B cell (primary cell): ENCODE measurements around the gene NKX1-1. TPM values are rescaled to one million over a fixed set of nuclear protein-coding genes. Genes with fewer than 3 reads are reported as not detected.

Source experiments
- ATAC-seq: fragments of 200-7000 bp; cut with Tn5 transposase; one replicate; pipeline ENCODE4 v1.10.0; 2021; ENCODE audit warnings: low read depth, mild to moderate bottlenecking, moderate number of reproducible peaks, moderate library complexity
- CTCF ChIA-PET: fragments of 350-600 bp; sonication (Branson Sonifier 250); formaldehyde crosslinking; loops from one replicate; lab custom pipeline; 2021; ENCODE audit warnings: antibody characterized with exemption, inconsistent platforms; lab: Charles Lee
- POLR2A ChIA-PET: fragments of 350-600 bp; sonication (Branson Sonifier 250); formaldehyde crosslinking; loops from one replicate; lab custom pipeline; 2021; ENCODE audit warnings: antibody characterized with exemption; lab: Charles Lee
- DNase-seq: peaks from one replicate; pipeline ENCODE4 v3.0.0; 2013
- H2AFZ ChIP-seq: 2 replicates; pipeline ENCODE4 v1.6.1; 2012; ENCODE audit warnings: mild to moderate bottlenecking, low read depth, low read length; ENCODE audit not compliant: insufficient read depth, poor library complexity, severe bottlenecking
- H3K27ac ChIP-seq, 2 donors: 1 replicate in 1 of 2; 2 replicates in 1 of 2; pipeline ENCODE4 v1.5.1; 2012 to 2013; ENCODE audit warnings: low read length in 2 of 2, mild to moderate bottlenecking in 2 of 2, moderate library complexity in 1 of 2
- H3K27me3 ChIP-seq, 4 experiments: fragments of 200-600 bp in 1 of 4; sonication (generic) in 1 of 4; replicated peaks in 1 of 4; 1 replicate in 2 of 4; 2 replicates in 2 of 4; pipeline versions ENCODE4 v1.6.1 to v1.7.0; 2013 to 2016; ENCODE audit warnings: low read length in 3 of 4, mild to moderate bottlenecking in 2 of 4, mixed read lengths in 1 of 4, moderate library complexity in 1 of 4; ENCODE audit not compliant: insufficient read depth in 4 of 4, control insufficient read depth in 3 of 4; ENCODE audit errors: control extremely low read depth in 1 of 4
- H3K36me3 ChIP-seq, 2 experiments: replicated peaks in 1 of 2; 1 replicate in 1 of 2; 2 replicates in 1 of 2; pipeline versions ENCODE4 v1.6.1 to v1.7.1; 2013; ENCODE audit warnings: low read length in 1 of 2; ENCODE audit not compliant: insufficient read depth in 2 of 2, control insufficient read depth in 1 of 2; ENCODE audit errors: control extremely low read depth in 1 of 2, extremely low read depth in 1 of 2
- H3K4me1 ChIP-seq, 2 donors: fragments of 200-600 bp in 1 of 2; sonication (generic) in 1 of 2; 1 replicate in 1 of 2; 2 replicates in 1 of 2; pipeline versions ENCODE4 v1.5.1 to v1.6.1; 2013 to 2017; ENCODE audit warnings: low read length in 2 of 2; ENCODE audit not compliant: control insufficient read depth in 2 of 2, insufficient read depth in 2 of 2
- H3K4me2 ChIP-seq: replicated peaks from 2 replicates; pipeline ENCODE3; 2012; ENCODE audit warnings: mild to moderate bottlenecking, low read depth, low read length; ENCODE audit not compliant: poor library complexity, severe bottlenecking
- H3K4me3 ChIP-seq, 5 experiments: fragments of 200-600 bp in 1 of 5; sonication (generic) in 1 of 5; 1 replicate in 3 of 5; 2 replicates in 2 of 5; pipeline versions ENCODE4 v1.5.1 to v1.7.0; 2011 to 2016; ENCODE audit warnings: low read length in 4 of 5, mild to moderate bottlenecking in 4 of 5, low read depth in 2 of 5, control low read depth in 1 of 5, moderate library complexity in 1 of 5; ENCODE audit not compliant: insufficient read depth in 1 of 5; ENCODE audit errors: control extremely low read depth in 1 of 5, extremely low read depth in 1 of 5
- H3K79me2 ChIP-seq: fragments of 200-600 bp; sonication (generic); one replicate; pipeline ENCODE4 v1.6.0; 2016; ENCODE audit warnings: low read length; ENCODE audit not compliant: control insufficient read depth, insufficient read depth
- H3K9ac ChIP-seq: fragments of 200-600 bp; sonication (generic); 2 replicates; pipeline ENCODE4 v1.6.1; 2017; ENCODE audit warnings: mild to moderate bottlenecking, low read length, moderate library complexity
- H3K9me3 ChIP-seq, 3 donors: one replicate each; pipeline versions ENCODE4 v1.6.1 to v1.7.1; 2013; ENCODE audit warnings: low read length in 2 of 3; ENCODE audit not compliant: control insufficient read depth in 2 of 3, insufficient read depth in 1 of 3; ENCODE audit errors: control extremely low read depth in 1 of 3
- H4K20me1 ChIP-seq: 2 replicates; pipeline ENCODE4 v1.6.0; 2012; ENCODE audit warnings: mild to moderate bottlenecking, low read length; ENCODE audit not compliant: insufficient read depth, control insufficient read depth, poor library complexity, severe bottlenecking
- H3K27ac Mint-ChIP-seq: one replicate; pipeline ENCODE4 v1.8.0; 2021; ENCODE audit warnings: mixed read lengths
- H3K27me3 Mint-ChIP-seq: one replicate; pipeline ENCODE4 v1.8.0; 2021; ENCODE audit warnings: mixed read lengths
- H3K4me1 Mint-ChIP-seq: one replicate; pipeline ENCODE4 v1.8.0; 2021; ENCODE audit warnings: mixed read lengths
- H3K4me3 Mint-ChIP-seq: one replicate; pipeline ENCODE4 v1.8.0; 2021; ENCODE audit warnings: mixed read lengths
- H3K9me3 Mint-ChIP-seq: one replicate; pipeline ENCODE4 v1.8.0; 2022; ENCODE audit warnings: mixed read lengths; ENCODE audit not compliant: insufficient read depth
- EZH2 ChIP-seq: IDR thresholded peaks from 2 replicates; pipeline ENCODE4 v1.6.1; 2012; ENCODE audit warnings: borderline replicate concordance, low read depth, mild to moderate bottlenecking, moderate library complexity, low read length; ENCODE audit not compliant: insufficient read depth, poor library complexity, severe bottlenecking
- WGBS: methylation state at CpG from one replicate; pipeline ENCODE4 v1.1.5; 2013; ENCODE audit warnings: missing lambda C conversion rate; ENCODE audit not compliant: insufficient coverage; 5-methylcytosine and 5-hydroxymethylcytosine counted together
- intact Hi-C: fragments of 100-400 bp; cut with micrococcal nuclease; formaldehyde crosslinking; loops from one replicate; pipeline ENCODE4 v1.10.0; 2022
- polyA plus RNA-seq: library from polyadenylated mRNA; depleted of rRNA; stranded (reverse); fragments of >200 nt; gene quantifications from 2 replicates; pipeline ENCODE4 v1.2.3, GENCODE V29; 2012
- total RNA-seq, 2 donors: library from RNA; stranded (reverse); fragments of 120-200 nt in 1 of 2; gene quantifications; 1 replicate in 1 of 2; 2 replicates in 1 of 2; pipeline versions ENCODE4 v1.2.3 to v1.2.4, GENCODE V29; 2013 to 2022
- TF ChIP-seq, protein P1 (sequence below): fragments of 200-600 bp; IDR thresholded peaks from one replicate; pipeline ENCODE4 v1.8.0; 2022; ENCODE audit warnings: antibody characterized with exemption, mild to moderate bottlenecking

Gene NKX1-1
- total and polyA plus RNA-seq, 2 donors (not counting 1 experiment from before 2014, with no cell fraction given), result not detected

- H3K9ac ChIP-seq, result no peak overlapping the region
- H3K4me3 Mint-ChIP-seq, result no peak overlapping the region
These were observed 44.8 kb downstream of the NKX1-1 start for GRCh38 chr4:1361431-1361830.

DNA sequence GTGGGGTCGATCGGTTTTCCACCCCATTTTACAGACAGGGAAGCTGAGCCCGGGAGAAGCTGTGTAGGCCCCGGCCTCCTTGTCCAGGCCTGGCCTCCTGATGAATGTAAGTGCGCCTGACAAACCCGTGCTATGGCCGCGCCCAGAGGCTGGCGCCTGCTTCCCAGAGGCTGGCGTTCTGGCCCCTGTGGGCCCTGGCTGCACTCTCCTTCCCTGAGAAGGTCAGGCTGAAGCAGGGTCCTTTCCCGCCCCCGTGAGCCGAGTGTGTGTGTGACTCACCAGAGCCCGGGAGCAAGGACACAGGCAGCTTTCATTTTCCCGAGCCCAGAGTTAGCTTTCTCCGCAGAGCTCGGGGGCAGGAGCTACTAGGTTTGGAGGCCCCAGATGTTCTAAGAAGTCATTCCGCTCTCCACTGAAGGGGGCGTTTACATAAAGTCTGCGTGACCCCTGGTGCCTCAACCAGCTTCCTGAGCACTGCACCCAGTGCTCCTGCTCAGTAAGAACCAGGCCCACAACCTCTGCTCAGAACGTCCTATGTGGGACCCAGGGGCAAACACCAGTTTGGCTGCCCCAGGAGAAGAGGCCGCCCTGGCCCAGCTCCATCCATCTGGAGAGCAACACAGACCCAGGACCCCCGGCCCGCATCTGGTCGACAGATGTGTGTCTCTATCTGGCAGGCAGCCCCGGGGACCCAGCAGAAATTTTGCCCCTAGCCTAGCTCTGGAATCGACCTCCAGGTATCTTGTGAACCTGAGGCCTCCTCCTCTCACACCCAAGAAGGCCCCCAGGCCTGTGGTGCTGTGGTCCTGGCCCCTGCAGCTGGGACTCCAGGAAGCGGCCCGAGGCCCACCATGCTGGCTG is 45.6 kb downstream of the NKX1-1 start:
- peaks cover 2% of the 10 kb centered on the region for H3K4me1 Mint-ChIP-seq
- intact Hi-C loops, result no loop called here
- no peak for TF ChIP-seq EZH2
- TF ChIP-seq, protein P1, sequence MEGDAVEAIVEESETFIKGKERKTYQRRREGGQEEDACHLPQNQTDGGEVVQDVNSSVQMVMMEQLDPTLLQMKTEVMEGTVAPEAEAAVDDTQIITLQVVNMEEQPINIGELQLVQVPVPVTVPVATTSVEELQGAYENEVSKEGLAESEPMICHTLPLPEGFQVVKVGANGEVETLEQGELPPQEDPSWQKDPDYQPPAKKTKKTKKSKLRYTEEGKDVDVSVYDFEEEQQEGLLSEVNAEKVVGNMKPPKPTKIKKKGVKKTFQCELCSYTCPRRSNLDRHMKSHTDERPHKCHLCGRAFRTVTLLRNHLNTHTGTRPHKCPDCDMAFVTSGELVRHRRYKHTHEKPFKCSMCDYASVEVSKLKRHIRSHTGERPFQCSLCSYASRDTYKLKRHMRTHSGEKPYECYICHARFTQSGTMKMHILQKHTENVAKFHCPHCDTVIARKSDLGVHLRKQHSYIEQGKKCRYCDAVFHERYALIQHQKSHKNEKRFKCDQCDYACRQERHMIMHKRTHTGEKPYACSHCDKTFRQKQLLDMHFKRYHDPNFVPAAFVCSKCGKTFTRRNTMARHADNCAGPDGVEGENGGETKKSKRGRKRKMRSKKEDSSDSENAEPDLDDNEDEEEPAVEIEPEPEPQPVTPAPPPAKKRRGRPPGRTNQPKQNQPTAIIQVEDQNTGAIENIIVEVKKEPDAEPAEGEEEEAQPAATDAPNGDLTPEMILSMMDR, result no peak
- POLR2A ChIA-PET, result no interaction called here
- ATAC-seq (no peak), DNase-seq (no peak)
- Histone ChIP-seq H3K79me2 (no peaks in the 10 kb centered on the region), H2AFZ (no peak overlapping the region), H3K4me2 (no peak overlapping the region), H3K4me1 (no peaks in the 10 kb centered on the region), H3K4me3 (no peak overlapping the region), H3K9me3 (no peaks in the 10 kb centered on the region), H3K27ac (no peak overlapping the region), H3K27me3 (no peaks in the 10 kb centered on the region), H3K36me3 (peaks cover 0 to 13% of the 10 kb centered on the region in 2 experiments), H3K9ac (no peak overlapping the region), H4K20me1 (no peaks in the 10 kb centered on the region)
- H3K9me3 Mint-ChIP-seq, result no peaks in the 10 kb centered on the region
- H3K27ac Mint-ChIP-seq, result no peak overlapping the region
- WGBS, result 94% methylated on average over 29 of the region's 29 CpGs
- no peaks in the 10 kb centered on the region for H3K27me3 Mint-ChIP-seq
- CTCF ChIA-PET, result interaction anchor here (1.5 kb wide), 1 partner anchor 228 kb away, joined by 4 read pairs; no protein-coding TSS in a partner anchor
- H3K4me3 Mint-ChIP-seq, result no peak overlapping the region

More at GRCh38 chr4:1361431-1361830, 44.8 kb downstream of the NKX1-1 start:
- Histone ChIP-seq H2AFZ (no peak overlapping the region), H3K4me3 (no peak overlapping the region), H3K9me3 (no peaks in the 10 kb centered on the region), H3K4me2 (no peak overlapping the region), H3K4me1 (no peaks in the 10 kb centered on the region), H3K36me3 (peaks cover 0 to 13% of the 10 kb centered on the region in 2 experiments), H3K27me3 (no peaks in the 10 kb centered on the region), H3K79me2 (no peaks in the 10 kb centered on the region), H3K27ac (no peak overlapping the region), H4K20me1 (no peaks in the 10 kb centered on the region)
- DNase-seq (no peak), ATAC-seq (no peak)
- Mint-ChIP-seq H3K27ac (no peak overlapping the region), H3K4me1 (no peaks in the 10 kb centered on the region), H3K27me3 (no peaks in the 10 kb centered on the region), H3K9me3 (no peaks in the 10 kb centered on the region)
- intact Hi-C loops, result no loop called here
- WGBS, result 95% methylated on average over 15 of the region's 18 CpGs
- POLR2A ChIA-PET, result no interaction called here
- no peak for TF ChIP-seq EZH2
- TF ChIP-seq, protein P1, result no peak
- CTCF ChIA-PET, result interaction anchor here (1.5 kb wide), 1 partner anchor 229 kb away, joined by 4 read pairs; no protein-coding TSS in a partner anchor
